NCI-H460 (cell line): ENCODE data around the gene VEGFA. TPM values are rescaled to one million over a fixed set of nuclear protein-coding genes. Genes with fewer than 3 reads are reported as not detected.

ENCODE experiments used
- DNase-seq: peaks from one replicate; pipeline ENCODE4 v3.0.0-alpha.2; 2016; ENCODE audit warnings: low read depth; ENCODE audit errors: extremely low read depth
- total RNA-seq: library from RNA; depleted of rRNA; stranded (reverse); fragments of >200 nt; shearing (Covaris generic); gene quantifications from 2 replicates; pipeline ENCODE4 v1.2.3, GENCODE V29; 2014

VEGFA gene
- total RNA-seq, 1 experiment from 2014 or later, result 85.5 TPM

DNA sequence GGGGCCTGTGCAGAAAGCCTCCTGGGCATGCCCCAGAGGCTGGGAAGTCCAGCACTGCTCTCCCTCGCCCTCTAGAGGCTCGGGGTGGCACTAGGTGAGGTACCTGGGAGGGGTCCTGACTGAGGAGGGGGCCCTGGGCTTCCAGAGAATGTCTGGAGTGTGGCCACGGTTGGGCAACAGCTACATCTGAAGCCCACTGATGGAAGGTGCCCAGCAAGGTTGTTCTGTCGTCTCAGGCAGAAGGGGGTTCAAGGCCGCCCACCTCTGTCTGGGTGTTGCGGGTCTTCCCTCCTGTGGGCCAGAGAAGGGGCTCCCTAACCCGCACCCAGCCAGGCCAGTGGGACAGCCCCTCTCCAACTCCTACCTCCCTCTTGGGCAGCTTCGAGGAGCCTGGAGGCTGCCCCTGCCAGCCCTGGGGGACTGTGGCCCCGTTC lies 11.4 kb upstream of the VEGFA start:
- no peak for DNase-seq

DNA sequence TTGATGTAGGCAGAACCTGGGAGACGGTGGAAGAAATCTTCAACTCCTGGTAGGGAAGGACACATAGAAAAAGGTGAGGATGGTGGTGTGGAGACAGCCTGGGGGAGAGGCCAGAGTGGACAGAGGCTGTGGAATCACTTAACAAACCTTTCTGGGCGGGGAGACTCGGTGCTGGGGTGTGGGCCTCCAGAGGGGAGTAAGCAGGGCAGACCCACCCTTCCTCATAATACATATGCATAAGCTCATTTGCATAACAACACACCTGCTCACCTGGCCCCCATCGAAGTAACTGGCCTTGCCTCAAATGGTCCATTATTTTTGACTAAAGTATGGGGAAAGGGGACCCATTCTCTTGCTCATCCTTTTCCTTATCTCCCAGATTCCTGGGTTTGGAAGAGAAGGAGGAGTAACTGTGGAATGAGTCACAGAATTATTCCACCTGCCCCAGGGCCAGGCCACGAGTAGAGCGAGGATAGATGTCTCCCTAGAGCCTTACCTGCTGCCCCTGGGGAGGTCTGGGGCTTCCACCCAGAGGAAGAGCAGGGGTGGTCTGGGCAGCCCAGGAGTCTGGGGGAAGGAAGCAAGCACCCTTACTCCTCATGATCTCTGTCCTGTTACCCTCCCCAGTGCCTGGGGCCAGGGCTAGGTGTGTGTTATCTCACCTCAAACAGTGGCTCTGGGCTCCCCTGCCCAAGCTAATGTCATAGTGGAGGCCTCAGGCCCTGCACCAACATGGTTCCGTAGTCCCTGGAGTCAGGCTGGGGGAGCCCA lies 10.7 kb upstream of the VEGFA start:
- DNase-seq, result no peak

DNA sequence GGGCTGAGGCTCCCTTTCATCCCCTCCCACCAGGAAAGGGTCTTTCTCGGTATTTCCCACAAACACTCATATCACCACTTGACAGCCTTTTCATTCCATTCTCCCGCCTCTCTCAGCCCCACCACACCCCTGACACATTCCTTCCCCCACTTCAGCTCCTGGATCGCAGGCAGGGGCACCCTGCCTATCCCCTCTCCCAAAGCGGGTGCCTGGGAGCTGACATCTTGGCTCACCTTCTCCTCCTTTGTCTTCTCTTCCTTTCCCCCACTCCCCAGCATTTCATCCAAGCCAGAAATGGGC lies 10.2 kb upstream of the VEGFA start:
- no peak for DNase-seq

DNA sequence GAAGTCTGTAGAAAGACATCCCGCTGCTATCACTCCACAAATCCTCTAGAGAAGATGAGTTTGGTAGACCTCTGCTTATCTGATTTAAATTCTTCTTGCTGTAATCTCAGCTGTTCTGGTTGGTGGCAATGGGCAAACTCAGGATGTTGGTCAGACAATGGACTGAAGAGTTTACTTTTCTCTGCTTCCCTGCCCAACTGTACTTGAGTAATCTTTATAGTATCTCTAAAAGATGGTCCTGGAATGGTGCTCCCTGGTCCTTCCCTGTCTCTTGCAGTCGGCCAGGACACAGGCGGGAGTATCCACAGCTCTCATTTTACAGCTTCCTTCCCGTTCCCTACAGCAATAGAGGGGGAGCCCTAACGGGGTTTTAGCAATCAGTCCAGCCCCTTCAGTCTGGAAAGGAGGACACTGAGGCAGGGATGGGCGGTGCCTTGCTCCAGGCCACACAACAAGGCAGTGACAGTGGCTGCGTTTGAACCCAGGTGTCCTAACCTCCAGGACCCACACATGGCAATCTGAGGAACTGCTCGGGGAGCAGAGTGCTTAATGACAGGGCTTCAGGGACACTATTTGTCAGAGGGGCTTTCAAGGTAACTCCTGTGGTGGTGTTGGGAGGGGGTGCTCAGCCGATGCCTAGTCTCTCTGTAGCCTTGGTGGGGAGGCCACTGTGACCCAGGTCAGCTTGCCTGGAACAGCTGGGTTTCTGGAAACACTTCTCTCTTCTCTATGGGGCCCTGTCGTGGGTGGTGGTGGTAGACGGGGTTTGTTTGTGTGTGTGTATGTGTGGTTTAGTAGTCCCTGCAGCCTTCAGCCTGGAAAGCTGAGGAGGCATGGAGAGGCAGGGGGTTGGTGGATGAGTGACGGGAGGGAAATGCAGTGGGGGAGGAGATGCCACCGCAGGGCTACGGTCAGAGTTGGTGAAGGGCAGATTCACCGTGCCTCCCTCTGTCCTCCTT lies 9.5 kb upstream of the VEGFA start:
- no peak for DNase-seq

DNA sequence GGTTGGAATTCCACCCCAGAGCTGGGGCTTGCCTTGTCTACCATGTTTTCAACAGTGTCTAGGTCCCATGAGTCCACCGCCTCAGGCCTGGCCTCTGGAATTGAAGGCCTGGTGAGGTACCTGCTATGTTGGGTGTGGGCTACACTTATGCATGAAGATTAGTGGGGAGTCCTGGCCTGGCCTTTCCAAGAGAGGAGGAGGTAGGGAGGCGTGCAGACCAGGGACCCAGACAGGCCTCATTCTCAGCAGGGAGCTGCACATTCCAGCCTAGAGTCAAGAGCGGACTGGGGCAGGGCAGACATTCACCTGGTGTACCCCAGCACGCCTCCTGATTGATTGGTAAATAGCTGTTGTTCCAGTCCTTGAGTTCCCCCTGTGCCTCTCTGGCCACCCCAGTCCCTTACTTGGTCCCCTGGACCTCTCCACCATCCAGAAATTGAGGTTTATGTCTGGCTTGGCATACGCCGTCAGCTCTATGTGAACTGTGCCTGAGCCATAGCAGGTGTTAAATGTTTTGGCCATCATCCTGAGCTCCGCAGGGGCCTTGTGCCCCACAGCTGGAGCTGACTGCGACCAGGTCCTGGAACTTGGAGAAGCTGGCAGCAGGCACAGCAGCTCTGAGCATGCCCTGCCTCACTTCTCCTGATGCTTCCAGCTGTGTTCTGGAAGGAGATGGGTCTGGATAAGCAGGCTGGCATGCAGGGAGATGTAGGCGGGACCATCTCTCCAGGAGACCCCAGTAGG lies 8.2 kb upstream of the VEGFA start:
- no peak for DNase-seq

DNA sequence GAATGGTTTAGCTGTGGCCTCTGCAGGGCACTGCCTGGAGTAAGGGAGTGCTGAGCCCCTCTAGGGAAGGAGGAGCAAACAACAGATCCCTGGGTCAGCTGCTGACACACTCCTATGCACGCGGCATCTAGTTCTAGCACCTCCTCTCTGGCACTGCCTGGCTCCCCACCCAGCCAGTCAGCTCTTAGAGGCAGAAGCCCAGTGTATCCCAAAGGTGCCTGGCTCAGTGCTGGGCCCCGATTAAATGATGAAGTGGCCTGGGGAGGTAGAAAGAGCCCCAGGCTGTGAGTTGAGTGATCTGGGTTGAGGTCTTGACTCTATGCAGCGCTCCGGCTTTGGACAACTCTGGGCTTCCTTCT lies 7.6 kb upstream of the VEGFA start:
- DNase-seq, result no peak

DNA sequence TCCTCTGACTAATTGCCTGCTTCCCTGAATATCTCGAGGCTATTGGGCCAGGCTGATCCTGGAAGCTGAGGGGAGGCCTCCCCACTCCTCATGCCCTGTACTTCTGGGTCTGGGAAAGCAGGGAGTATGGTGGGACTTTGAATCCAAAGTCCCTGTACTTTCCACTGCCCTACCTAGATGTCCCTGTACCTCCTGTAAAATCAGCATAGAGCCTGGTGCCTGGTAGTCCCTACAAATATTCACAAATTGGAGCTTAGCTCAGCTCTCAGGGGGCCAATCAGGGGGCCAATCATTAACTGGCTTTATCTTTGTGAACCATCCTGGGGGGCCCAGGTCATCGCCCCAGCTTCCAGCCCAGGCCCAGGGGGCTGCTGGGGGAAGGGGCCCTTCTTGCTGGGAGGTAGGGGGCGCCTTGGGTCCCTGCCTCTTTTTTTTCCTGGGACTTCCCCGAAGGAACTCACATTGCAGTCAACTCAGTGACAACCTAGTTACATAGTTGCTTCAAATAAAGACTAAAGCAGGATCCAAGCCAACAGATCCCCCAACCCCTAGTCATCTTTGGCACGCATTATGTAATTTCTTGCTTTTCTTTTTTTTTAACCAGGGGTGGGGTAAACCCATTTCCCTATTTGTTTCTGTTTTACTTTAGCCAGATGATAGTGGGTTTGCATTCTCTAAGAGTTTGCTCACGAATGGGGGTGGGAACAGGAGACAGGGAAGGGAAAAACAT lies 6.9 kb upstream of the VEGFA start:
- DNase-seq, result no peak

DNA sequence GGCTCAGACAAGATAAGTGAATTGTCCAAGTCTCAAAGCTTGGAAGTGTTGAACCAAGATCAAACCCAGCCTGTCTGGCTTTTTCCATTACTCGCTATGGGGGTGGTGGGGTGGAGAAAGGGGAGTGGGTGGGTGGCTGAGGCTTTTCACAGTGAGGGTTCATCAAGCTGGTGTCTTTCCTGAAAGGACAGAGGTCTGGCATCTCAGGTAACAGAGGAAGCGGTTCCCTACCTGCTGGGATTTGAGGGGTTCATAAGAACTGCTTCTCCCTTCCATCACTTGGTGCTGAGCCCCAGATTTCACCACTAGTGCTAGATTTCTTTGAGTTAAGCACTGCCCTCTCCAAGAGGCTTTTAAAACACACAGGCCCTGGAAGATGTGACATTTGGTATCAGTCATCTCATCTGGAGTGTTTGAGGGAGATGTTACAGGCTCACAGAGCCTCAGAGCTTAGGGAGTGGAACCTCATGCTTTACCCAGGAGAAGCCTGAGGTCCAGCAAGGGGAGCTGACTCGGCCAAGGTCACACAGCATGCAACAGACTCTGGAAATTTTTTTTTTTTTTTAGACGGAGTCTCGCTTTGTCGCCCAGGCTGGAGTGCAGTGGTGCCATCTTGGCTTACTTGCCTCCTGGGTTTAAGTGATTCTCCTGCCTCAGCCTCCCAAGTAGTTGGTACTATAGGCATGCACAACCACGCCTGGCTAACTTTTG lies 6.0 kb upstream of the VEGFA start:
- DNase-seq, result no peak

DNA sequence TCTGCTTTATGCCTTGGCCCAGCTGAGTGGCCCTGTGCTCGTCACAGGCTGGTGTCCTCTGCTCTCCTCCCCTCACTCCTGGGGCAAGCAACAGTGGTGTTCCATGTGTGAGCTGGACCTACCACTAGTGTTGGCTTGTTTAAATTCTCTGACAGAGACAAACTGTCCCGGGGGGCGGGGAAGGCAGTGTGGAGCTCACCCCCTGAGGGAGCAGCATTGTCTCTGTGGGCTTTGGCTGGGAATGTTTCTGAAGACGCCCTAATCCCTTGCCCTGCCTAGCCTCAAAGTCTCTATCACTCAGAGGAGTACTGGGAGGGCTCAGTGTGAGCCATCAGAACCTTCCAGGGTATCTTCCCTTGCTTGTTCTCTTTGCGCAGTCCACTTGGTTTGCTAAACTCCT lies 5.2 kb upstream of the VEGFA start:
- no peak for DNase-seq

DNA sequence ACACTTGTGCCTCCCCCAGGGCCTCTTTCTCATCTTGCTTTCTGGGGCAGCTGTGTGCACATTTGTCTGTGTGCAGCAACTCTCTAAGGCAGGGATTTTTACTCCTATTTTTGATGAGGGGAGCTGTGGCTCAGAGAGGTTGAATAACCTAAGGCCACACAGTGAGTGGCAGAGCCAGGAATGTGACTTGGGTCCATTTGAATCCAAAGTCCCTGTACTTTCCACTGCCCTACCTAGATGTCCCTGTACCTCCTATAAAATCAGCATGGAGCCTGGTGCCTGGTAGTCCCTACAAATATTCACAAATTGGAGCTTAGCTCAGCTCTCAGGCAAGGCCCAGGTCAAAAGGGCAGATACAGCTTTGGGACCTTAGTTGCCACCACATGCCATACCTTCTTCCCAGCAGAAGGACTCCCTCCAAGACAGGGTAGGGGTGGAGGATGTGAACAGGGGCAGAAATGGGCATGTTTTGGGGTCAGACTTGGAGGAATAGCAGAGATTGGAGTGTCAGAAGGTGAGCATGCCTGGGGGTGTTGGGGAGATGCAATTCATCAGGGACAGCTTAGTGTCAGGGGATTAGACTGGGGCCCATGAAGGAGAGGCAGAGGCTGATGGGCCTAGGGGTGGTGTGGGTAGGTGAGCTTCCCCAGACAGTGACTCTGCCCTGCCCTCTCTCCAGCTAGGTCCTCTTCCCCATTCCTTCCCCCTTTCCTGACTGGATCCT lies 4.1 kb upstream of the VEGFA start:
- no peak for DNase-seq

DNA sequence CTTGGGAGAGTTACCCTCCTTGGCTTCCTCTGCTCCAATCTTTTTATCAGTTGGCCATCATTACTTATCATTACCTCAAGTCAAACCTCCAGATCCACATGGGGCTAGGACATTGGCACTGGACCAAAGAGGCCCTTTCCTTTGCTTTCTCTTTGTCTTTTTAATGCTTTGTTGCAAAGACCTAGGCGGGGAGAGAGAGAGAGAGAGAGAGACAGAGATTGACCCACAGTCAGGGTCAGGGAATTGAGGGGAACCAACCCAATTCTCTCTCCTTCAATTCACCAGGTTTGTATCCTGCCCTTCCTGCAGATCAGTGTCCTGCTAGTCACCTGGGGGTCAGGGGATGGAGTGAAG lies 3.5 kb upstream of the VEGFA start:
- no peak for DNase-seq

DNA sequence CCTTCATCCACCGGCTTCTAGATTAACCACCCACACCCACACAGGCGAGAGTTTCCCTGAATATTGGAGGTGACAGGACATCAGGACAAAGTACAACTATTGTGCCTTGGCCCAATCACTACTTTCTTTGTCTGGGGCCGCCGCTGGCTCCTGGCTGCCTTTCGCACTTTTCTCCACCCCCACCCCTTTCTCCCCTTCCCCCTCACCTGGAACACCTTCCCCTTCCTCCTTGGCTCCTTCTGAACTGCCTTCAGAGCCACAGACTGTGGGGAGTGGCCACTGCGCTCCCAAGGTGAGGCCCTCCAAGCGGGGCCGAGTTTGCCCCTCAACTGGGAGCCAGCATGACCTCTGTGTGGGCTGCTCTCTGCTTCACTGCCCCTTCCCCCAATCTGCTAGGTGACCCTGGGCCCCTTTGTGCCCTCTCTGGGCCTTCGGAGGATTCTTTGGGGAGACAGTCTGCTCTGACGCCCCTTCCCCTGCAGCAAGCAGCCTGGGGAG lies 3.0 kb upstream of the VEGFA start:
- no peak for DNase-seq

DNA sequence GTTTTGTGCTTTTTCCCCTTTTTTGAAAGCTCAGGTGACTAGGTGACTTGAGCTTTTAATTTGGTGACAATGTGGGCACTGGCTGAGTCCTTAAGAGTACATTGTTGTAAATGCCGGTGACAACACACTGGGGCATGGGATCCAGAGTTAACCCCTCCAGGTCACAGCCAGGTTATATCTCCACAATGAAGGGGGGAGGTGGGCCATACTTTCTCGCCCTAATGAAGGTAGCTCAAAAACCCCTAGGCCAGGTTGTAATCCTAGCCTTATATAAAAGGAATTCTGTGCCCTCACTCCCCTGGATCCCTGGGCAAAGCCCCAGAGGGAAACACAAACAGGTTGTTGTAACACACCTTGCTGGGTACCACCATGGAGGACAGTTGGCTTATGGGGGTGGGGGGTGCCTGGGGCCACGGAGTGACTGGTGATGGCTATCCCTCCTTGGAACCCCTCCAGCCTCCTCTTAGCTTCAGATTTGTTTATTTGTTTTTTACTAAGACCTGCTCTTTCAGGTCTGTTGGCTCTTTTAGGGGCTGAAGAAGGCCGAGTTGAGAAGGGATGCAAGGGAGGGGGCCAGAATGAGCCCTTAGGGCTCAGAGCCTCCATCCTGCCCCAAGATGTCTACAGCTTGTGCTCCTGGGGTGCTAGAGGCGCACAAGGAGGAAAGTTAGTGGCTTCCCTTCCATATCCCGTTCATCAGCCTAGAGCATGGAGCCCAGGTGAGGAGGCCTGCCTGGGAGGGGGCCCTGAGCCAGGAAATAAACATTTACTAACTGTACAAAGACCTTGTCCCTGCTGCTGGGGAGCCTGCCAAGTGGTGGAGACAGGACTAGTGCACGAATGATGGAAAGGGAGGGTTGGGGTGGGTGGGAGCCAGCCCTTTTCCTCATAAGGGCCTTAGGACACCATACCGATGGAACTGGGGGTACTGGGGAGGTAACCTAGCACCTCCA lies 2.2 kb upstream of the VEGFA start:
- no peak for DNase-seq

DNA sequence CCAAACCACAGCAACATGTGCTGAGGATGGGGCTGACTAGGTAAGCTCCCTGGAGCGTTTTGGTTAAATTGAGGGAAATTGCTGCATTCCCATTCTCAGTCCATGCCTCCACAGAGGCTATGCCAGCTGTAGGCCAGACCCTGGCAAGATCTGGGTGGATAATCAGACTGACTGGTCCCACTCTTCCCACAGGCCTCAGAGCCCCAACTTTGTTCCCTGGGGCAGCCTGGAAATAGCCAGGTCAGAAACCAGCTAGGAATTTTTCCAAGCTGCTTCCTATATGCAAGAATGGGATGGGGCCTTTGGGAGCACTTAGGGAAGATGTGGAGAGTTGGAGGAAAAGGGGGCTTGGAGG lies 1.5 kb upstream of the VEGFA start:
- DNase-seq, result no peak

DNA sequence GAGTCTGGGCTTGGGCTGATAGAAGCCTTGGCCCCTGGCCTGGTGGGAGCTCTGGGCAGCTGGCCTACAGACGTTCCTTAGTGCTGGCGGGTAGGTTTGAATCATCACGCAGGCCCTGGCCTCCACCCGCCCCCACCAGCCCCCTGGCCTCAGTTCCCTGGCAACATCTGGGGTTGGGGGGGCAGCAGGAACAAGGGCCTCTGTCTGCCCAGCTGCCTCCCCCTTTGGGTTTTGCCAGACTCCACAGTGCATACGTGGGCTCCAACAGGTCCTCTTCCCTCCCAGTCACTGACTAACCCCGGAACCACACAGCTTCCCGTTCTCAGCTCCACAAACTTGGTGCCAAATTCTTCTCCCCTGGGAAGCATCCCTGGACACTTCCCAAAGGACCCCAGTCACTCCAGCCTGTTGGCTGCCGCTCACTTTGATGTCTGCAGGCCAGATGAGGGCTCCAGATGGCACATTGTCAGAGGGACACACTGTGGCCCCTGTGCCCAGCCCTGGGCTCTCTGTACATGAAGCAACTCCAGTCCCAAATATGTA lies 957 bp upstream of the VEGFA start:
- DNase-seq, result no peak

DNA sequence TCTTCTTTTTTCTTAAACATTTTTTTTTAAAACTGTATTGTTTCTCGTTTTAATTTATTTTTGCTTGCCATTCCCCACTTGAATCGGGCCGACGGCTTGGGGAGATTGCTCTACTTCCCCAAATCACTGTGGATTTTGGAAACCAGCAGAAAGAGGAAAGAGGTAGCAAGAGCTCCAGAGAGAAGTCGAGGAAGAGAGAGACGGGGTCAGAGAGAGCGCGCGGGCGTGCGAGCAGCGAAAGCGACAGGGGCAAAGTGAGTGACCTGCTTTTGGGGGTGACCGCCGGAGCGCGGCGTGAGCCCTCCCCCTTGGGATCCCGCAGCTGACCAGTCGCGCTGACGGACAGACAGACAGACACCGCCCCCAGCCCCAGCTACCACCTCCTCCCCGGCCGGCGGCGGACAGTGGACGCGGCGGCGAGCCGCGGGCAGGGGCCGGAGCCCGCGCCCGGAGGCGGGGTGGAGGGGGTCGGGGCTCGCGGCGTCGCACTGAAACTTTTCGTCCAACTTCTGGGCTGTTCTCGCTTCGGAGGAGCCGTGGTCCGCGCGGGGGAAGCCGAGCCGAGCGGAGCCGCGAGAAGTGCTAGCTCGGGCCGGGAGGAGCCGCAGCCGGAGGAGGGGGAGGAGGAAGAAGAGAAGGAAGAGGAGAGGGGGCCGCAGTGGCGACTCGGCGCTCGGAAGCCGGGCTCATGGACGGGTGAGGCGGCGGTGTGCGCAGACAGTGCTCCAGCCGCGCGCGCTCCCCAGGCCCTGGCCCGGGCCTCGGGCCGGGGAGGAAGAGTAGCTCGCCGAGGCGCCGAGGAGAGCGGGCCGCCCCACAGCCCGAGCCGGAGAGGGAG lies 580 bp downstream of the VEGFA start:
- DNase-seq, result peak; percentile 68

DNA sequence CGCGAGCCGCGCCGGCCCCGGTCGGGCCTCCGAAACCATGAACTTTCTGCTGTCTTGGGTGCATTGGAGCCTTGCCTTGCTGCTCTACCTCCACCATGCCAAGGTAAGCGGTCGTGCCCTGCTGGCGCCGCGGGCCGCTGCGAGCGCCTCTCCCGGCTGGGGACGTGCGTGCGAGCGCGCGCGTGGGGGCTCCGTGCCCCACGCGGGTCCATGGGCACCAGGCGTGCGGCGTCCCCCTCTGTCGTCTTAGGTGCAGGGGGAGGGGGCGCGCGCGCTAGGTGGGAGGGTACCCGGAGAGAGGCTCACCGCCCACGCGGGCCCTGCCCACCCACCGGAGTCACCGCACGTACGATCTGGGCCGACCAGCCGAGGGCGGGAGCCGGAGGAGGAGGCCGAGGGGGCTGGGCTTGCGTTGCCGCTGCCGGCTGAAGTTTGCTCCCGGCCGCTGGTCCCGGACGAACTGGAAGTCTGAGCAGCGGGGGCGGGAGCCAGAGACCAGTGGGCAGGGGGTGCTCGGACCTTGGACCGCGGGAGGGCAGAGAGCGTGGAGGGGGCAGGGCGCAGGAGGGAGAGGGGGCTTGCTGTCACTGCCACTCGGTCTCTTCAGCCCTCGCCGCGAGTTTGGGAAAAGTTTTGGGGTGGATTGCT lies 1.3 kb downstream of the VEGFA start:
- DNase-seq, result no peak
